ENCODE data around the gene MARCO.
"Not testable (repeated sequence)": the region's sequence is repeated elsewhere in the genome, so short reads cannot be mapped to it uniquely, and the experiment has no call there.

Gene MARCO

GRCh38 chr2:119005051-119005450 lies 63.1 kb downstream of the MARCO start:
- DNase-seq (ENCODE audit: low spot score), result no peak

- no peak for DNase-seq (ENCODE audit: low spot score)
These were observed 63.6 kb downstream of the MARCO start for GRCh38 chr2:119005555-119005954.

- no peak for DNase-seq (ENCODE audit: low spot score)
These were observed 64.4 kb downstream of the MARCO start for GRCh38 chr2:119006441-119006840.

- DNase-seq (ENCODE audit: low spot score), result no peak
These were observed 66.1 kb downstream of the MARCO start for GRCh38 chr2:119008108-119008507.

GRCh38 chr2:119009110-119009509 lies 67.1 kb downstream of the MARCO start:
- DNase-seq (ENCODE audit: low spot score), result no peak

GRCh38 chr2:119010336-119010735 lies 68.3 kb downstream of the MARCO start:
- DNase-seq (ENCODE audit: low spot score), result no peak

GRCh38 chr2:119011162-119011909 lies 69.3 kb downstream of the MARCO start:
- no peak for DNase-seq (ENCODE audit: low spot score)

- no peak for DNase-seq (ENCODE audit: low spot score)
These were observed 69.9 kb downstream of the MARCO start for GRCh38 chr2:119011910-119012209.

GRCh38 chr2:119012345-119013301 lies 70.6 kb downstream of the MARCO start:
- DNase-seq (ENCODE audit: low spot score), result no peak

GRCh38 chr2:119013671-119014070 lies 71.7 kb downstream of the MARCO start:
- DNase-seq (ENCODE audit: low spot score), result no peak

- no peak for DNase-seq (ENCODE audit: low spot score)
These were observed 73.9 kb downstream of the MARCO start for GRCh38 chr2:119015845-119016244.

GRCh38 chr2:119019521-119019920 lies 77.5 kb downstream of the MARCO start:
- DNase-seq (ENCODE audit: low spot score), result no peak

GRCh38 chr2:119022678-119023077 lies 80.7 kb downstream of the MARCO start:
- DNase-seq (ENCODE audit: low spot score), result no peak

- no peak for DNase-seq (ENCODE audit: low spot score)
These were observed 81.5 kb downstream of the MARCO start for GRCh38 chr2:119023534-119023933.

- no peak for DNase-seq (ENCODE audit: low spot score)
These were observed 82.2 kb downstream of the MARCO start for GRCh38 chr2:119024152-119024551.

GRCh38 chr2:119024568-119024967 lies 82.6 kb downstream of the MARCO start:
- DNase-seq (ENCODE audit: low spot score), result no peak

- DNase-seq (ENCODE audit: low spot score), result no peak
These were observed 83.0 kb downstream of the MARCO start for GRCh38 chr2:119025013-119025412.

GRCh38 chr2:119025762-119026351 lies 83.9 kb downstream of the MARCO start:
- DNase-seq (ENCODE audit: low spot score), result no peak

- no peak for DNase-seq (ENCODE audit: low spot score)
These were observed 84.9 kb downstream of the MARCO start for GRCh38 chr2:119026890-119027289.

GRCh38 chr2:119028327-119029174 lies 86.6 kb downstream of the MARCO start:
- no peak for DNase-seq (ENCODE audit: low spot score)

- no peak for DNase-seq (ENCODE audit: low spot score)
These were observed 87.3 kb downstream of the MARCO start for GRCh38 chr2:119029297-119029696.

GRCh38 chr2:119037922-119038321 lies 95.9 kb downstream of the MARCO start:
- not testable (repeated sequence) for DNase-seq (ENCODE audit: low spot score)

All from CD4-positive, alpha-beta T cell treated with Interleukin-2 at 100 ng/mL for 4 hours (primary cell).